ENCODE measurements around the gene ATRNL1. TPM values are rescaled to one million over a fixed set of nuclear protein-coding genes. Genes with fewer than 3 reads are reported as not detected.
A peak's percentile ranks its signal among the peaks of the same experiment; 100 is the strongest.
"Not testable (repeated sequence)": the region's sequence is repeated elsewhere in the genome, so short reads cannot be mapped to it uniquely, and the experiment has no call there.

The ATRNL1 gene
- polyA plus RNA-seq, 3 donors: 23.6 to 28.3 (median 26.8) TPM

DNA sequence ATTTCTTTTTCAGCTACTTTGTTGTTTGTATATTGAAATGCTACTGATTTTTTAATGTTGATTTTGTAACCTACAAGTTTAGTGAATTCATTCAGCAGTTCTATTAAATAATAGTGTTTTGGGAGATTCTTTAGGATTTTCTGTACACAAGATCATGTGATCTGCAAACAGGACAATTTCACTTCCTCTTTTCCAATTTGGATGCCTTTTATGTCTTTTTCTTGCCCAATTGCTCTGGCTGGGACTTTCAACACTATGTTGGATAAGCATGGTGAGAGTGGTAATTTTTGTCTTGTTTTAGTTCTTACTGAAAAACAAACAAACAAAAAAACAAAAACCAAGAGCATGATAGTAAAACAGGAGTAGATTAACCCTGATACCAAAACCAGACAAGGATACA, 316.2 kb downstream of the ATRNL1 start:
- no peak for DNase-seq (ENCODE audit: low read depth in 3 of 3, low spot score in 2 of 3)

GRCh38 chr10:115417585-115418265, 324.6 kb downstream of the ATRNL1 start:
- DNase-seq (ENCODE audit: low read depth in 3 of 3, low spot score in 2 of 3): no peak

DNA sequence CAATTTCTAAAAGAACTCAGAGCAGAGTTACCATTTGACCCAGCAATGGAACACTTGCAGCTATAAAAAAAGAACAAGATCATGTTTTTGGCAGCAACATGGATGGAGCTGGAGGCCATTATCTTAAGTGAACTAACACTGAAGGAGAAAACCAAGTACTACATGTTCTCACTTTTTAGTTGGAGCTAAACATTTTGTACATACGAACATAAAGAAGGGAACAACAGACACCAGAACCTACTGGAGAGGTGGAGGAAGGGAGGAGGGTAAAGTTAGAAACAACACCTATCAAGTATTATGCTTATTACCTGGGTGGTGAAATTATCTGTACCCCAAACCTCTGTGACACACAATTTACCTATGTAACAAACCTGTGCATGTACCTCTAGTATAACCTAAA, 329.5 kb downstream of the ATRNL1 start:
- no peak for DNase-seq (ENCODE audit: low read depth in 3 of 3, low spot score in 2 of 3)

DNA sequence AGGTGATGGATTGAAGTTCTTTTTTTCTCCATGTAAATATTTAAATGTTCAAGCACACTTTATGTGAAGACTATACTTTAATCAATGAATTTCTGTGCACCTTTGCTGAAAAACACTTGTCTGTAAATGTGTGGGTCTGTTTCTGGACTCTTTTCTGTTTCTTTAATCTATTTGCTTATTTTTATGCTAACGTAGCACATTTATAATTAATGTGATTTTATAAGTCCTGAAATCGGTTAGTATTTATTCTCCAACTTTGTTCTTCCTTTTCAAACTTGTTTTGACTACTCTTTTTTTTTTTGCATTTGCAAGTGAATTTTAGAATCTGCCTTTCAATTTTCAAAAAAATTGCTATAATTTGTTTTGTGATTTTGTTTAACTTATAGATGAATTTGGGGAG, 334.4 kb downstream of the ATRNL1 start:
- no peak for DNase-seq (ENCODE audit: low read depth in 3 of 3, low spot score in 2 of 3)

GRCh38 chr10:115432188-115432819, 339.1 kb downstream of the ATRNL1 start:
- no peak for DNase-seq (ENCODE audit: low read depth in 3 of 3, low spot score in 2 of 3)

DNA sequence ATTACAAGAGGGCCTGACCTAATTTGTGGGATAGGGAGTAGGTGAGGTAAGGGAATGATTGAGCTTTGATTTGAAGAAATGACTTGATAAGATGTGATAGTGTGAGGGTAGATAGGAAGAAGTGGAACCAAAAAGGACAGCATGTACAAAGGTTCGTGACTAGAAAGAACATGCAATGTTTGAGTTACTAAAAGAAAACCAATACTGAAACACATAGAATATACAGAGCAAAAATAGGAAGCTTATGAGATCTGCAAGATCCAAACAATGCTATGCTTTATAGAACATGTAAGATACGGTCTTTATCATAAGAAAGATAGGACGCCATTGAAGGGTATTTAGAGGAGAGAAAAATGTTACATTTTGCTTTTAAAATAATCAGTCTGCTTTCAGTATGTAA, 343.8 kb downstream of the ATRNL1 start:
- DNase-seq (ENCODE audit: low read depth in 3 of 3, low spot score in 2 of 3): no peak

DNA sequence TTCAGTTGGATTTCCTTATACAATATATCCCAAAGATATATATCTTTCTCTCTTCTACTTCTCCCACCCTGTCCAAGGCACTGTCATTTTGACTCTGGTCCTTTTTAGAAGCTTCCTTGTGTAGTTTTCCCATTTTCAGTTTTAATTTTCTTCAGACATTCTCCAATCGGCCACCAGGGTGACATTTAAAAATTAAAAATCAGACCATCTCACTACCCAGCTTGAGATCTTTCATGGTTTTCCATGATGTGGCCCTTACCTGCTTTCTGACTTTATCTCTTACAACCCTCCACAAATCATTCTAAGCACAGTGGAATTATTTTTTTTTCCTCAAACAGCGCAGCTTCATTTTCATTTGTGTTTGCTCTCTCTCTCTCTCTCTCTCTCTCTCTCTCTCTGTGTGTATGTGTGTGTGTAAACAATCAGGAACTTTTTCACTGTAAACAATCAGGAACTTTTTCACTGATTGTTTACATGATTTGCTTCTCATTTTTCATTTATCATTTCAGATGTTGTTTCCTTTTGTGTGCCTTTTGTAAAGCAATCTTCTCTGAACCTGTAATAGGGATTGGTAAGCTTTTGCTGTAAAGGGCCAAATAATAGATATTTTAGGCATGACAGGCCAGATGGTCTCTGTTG, 348.9 kb downstream of the ATRNL1 start:
- DNase-seq (ENCODE audit: low read depth in 3 of 3, low spot score in 2 of 3): no peak

DNA sequence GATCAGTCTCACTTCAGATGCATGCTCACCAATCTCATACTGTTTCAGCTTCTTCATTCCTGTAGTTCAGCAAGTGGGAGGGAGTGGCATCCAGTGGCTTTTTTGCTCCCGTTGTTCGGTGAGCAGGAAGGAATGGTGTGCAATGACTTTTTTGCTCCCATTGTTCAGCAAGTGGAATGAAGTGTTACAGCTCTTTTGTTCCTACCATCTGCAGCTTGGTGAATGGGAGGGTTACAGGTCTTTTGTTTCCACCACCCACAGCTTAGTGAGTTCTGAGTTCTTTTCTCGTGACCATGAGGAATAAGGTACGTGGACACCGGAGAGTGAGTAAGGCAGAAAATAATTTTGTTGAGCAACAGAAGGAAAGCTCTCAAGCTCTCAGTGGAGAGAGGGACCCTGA, 363.6 kb downstream of the ATRNL1 start:
- no peak for DNase-seq (ENCODE audit: low read depth in 3 of 3, low spot score in 2 of 3)

GRCh38 chr10:115483294-115483693, 390.1 kb downstream of the ATRNL1 start:
- no peak for DNase-seq (ENCODE audit: low read depth in 3 of 3, low spot score in 2 of 3)

DNA sequence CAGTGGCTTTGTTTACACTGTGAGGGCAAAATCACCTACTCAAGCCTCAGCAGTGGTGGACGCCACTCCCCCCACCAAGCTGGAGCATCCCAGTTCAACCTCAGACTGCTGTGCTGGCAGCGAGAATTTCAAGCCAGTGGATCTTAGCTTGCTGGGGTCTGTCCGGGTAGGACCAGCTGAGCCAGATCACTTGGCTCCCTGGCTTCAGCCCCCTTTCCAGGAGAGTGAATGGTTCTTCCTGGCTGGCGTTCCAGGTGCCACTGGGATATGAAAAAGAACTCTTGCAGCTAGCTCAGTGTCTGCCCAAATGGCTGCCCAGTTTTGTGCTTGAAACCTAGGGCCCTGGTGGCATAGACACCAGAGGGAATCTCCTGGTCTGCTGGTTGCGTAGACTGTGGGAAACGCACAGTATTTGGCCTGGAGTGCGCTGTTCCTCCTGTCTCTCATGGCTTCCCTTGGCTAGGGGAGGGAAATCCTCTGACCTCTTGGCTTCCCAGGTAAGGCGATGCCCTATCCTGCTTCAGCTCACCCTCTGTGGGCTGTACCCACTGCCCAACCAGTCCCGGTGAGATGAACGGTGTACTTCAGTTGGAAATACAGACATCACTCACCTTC, 398.5 kb downstream of the ATRNL1 start:
- DNase-seq (ENCODE audit: low read depth in 3 of 3, low spot score in 2 of 3): no peak

GRCh38 chr10:115503546-115503945, 410.4 kb downstream of the ATRNL1 start:
- peak in 1 of 3 donors; percentile 1 for DNase-seq (ENCODE audit: low read depth in 3 of 3, low spot score in 2 of 3)

DNA sequence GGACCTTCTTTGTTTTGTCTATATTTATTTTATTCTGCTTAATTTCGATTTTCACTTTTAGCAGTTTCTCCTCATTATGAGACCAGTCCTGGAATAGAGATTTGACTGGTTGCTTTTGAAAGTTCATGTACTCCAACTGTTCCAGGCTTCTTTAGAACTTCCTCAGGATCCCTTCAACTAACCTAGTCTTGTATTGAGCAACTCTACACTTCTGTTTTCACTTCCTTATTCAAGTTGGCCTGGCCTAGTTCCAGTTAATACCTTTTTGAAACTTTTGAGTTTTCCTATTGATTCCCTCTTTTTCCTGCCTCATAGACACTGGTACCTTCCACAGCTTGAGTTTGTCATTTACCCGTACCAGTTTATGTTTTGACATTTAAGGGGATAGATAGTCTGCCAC, 421.7 kb downstream of the ATRNL1 start:
- no peak for DNase-seq (ENCODE audit: low read depth in 3 of 3, low spot score in 2 of 3)

DNA sequence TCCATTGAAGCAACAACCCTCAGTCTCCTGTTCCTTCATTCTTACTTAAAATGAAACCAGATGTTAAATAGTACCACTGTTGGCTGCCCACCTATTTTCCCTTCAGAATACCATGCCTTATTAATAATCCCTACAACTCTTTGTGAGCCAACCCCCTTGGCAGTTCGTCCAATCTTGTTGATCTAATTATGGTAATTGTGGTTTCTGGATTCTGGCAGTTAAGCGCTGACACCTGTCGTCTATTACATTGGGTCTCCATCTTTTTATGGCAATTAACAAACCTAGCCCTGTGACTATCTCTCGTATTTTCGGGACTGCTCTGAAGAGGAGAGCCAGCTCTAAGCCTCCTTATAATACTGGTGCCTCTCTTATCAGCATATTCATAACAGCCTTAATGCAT, 432.0 kb downstream of the ATRNL1 start:
- DNase-seq (ENCODE audit: low read depth in 3 of 3, low spot score in 2 of 3): no peak

DNA sequence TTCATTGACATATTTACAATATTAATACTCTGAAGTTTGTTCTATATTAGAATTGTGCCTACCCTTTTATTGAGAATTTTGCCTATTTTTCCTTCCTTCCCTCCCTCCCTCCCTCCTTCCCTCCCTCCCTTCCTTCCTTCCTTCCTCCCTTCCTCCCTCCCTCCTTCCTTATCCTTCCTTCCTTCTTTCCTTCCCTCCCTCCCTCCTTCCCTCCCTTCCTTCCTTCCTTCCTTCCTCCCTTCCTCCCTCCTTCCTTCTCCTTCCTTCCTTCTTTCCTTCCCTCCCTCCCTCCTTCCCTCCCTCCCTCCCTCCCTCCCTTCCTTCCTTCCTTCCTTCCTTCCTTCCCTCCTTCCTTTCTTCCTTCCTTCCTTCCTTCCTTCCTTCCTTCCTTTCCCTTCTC, 434.5 kb downstream of the ATRNL1 start:
- DNase-seq (ENCODE audit: low read depth in 3 of 3, low spot score in 2 of 3): not testable (repeated sequence)

DNA sequence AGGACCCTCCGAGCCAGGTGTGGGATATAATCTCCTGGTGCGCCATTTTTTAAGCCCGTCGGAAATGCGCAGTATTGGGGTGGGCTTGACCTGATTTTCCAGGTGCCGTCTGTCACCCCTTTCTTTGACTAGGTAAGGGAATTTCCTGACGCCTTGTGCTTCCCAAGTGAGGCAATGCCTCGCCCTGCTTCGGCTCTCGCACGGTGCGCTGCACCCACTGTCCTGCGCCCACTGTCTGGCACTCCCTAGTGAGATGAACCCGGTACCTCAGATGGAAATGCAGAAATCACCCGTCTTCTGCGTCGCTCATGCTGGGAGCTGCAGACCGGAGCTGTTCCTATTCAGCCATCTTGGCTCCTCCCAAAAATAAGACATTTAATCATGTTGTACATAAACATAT, 443.2 kb downstream of the ATRNL1 start:
- not testable (repeated sequence) for DNase-seq (ENCODE audit: low read depth in 3 of 3, low spot score in 2 of 3)

GRCh38 chr10:115539142-115539762, 446.1 kb downstream of the ATRNL1 start:
- no peak for DNase-seq (ENCODE audit: low read depth in 3 of 3, low spot score in 2 of 3)

- DNase-seq (ENCODE audit: low read depth in 3 of 3, low spot score in 2 of 3): no peak
These were observed 462.8 kb downstream of the ATRNL1 start for GRCh38 chr10:115555887-115556402.

DNA sequence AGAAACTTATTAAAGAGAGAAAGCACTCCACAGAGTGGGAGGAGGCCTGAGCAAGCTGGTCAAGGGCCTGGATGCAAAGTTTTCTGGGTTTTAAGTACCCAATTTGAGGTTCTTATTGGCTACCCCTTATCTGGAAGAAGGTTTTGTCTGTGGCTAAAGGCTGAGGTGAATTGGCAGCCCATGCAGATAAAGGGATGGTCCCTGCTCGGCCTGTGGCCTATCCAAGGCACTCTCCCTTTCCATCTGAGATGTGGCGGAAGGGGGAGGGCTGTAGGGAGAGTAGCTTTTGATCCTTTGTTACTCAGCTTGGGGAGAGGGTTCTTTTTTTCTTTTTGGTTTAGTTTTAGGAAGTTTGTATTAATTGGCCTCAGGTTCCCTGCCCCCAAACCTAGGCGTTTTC, 465.1 kb downstream of the ATRNL1 start:
- DNase-seq (ENCODE audit: low read depth in 3 of 3, low spot score in 2 of 3): no peak

- no peak for DNase-seq (ENCODE audit: low read depth in 3 of 3, low spot score in 2 of 3)
These were observed 473.7 kb downstream of the ATRNL1 start for GRCh38 chr10:115566867-115567266.

- DNase-seq (ENCODE audit: low read depth in 3 of 3, low spot score in 2 of 3): no peak
These were observed 479.7 kb downstream of the ATRNL1 start for GRCh38 chr10:115572740-115573455.
